GM12878 (cell line): ENCODE measurements around the gene DOK1. TPM values are rescaled to one million over a fixed set of nuclear protein-coding genes. Genes with fewer than 3 reads are reported as not detected.

ENCODE experiments used
- ATAC-seq: fragments of 200-7000 bp; cut with Tn5 transposase; 3 replicates; pipeline ENCODE4 v1.9.1; 2020; ENCODE audit warnings: mild to moderate bottlenecking, moderate library complexity
- BruUV-seq: library from RNA; stranded (reverse); fragments of 400-500 nt; replicated peaks from 2 replicates; lab custom pipeline; 2021; lab: Mats Ljungman, UMichigan
- CTCF ChIA-PET: fragments of 300-600 bp; sonication (Branson Sonifier 250); formaldehyde crosslinking; extraction: SDS; loops from one replicate; lab custom pipeline; 2021; ENCODE audit warnings: inconsistent platforms; lab: Yijun Ruan, JAX
- POLR2A ChIA-PET: fragments of 350-600 bp; formaldehyde crosslinking; extraction: SDS; loops from one replicate; lab custom pipeline; 2021; ENCODE audit warnings: inconsistent platforms; lab: Charles Lee
- RAD21 ChIA-PET: fragments of 300-600 bp; sonication (Branson Sonifier 250); formaldehyde crosslinking; loops from one replicate; lab custom pipeline; 2023; ENCODE audit warnings: antibody characterized with exemption; ENCODE audit not compliant: unreplicated experiment; lab: Charles Lee
- SMC1A ChIA-PET: fragments of 300-600 bp; sonication (Branson Sonifier 250); formaldehyde crosslinking; loops from one replicate; lab custom pipeline; 2023; ENCODE audit not compliant: unreplicated experiment, uncharacterized antibody; lab: Charles Lee
- DNase-seq: peaks from one replicate; pipeline ENCODE4 v3.0.0-alpha.2; 2011; ENCODE audit warnings: low read depth, low spot score
- FAIRE-seq: peaks from 3 replicates; lab custom pipeline; 2011; peaks lifted over from hg19 to GRCh38; lab: Jason Lieb, UNC
- H2AFZ ChIP-seq: 2 replicates; pipeline ENCODE4 v1.6.0; 2011; ENCODE audit warnings: low read depth, low read length, control low read depth; ENCODE audit not compliant: control insufficient read depth
- H3K27ac ChIP-seq: 2 replicates; pipeline ENCODE4 v1.5.1; 2011; ENCODE audit warnings: control low read depth; ENCODE audit not compliant: control insufficient read depth, insufficient read depth
- H3K27me3 ChIP-seq, 2 experiments: replicated peaks in 1 of 2; 2 replicates each; pipeline versions ENCODE4 v1.6.0 to v1.6.1; 2011; ENCODE audit warnings: low read length in 1 of 2; ENCODE audit not compliant: control insufficient read depth in 2 of 2, insufficient read depth in 2 of 2
- H3K36me3 ChIP-seq, 2 experiments: 2 replicates each; pipeline ENCODE4 v1.5.1; 2011; ENCODE audit warnings: low read length in 1 of 2; ENCODE audit not compliant: control insufficient read depth in 2 of 2, insufficient read depth in 2 of 2
- H3K4me1 ChIP-seq: 2 replicates; pipeline ENCODE4 v1.6.1; 2011; ENCODE audit warnings: mild to moderate bottlenecking, low read length, moderate library complexity, mixed read lengths; ENCODE audit not compliant: control insufficient read depth, insufficient read depth
- H3K4me2 ChIP-seq: 2 replicates; pipeline ENCODE4 v1.6.0; 2011; ENCODE audit warnings: control low read depth; ENCODE audit not compliant: control insufficient read depth, insufficient read depth
- H3K4me3 ChIP-seq: fragments of 200-600 bp; sonication (generic); 2 replicates; pipeline ENCODE4 v1.5.1; 2016
- H3K79me2 ChIP-seq: 2 replicates; pipeline ENCODE4 v1.6.0; 2011; ENCODE audit warnings: low read length; ENCODE audit not compliant: control insufficient read depth, insufficient read depth
- H3K9ac ChIP-seq: 2 replicates; pipeline ENCODE4 v1.8.0; 2011; ENCODE audit warnings: low read length, control low read depth, mixed read lengths; ENCODE audit not compliant: control insufficient read depth, insufficient read depth
- H3K9me3 ChIP-seq: replicated peaks from 3 replicates; pipeline ENCODE4 v1.5.1; 2011; ENCODE audit warnings: mild to moderate bottlenecking, low read length; ENCODE audit not compliant: control insufficient read depth, insufficient read depth
- H4K20me1 ChIP-seq: 2 replicates; pipeline ENCODE4 v1.6.0; 2011; ENCODE audit not compliant: control insufficient read depth, insufficient read depth
- CEBPB ChIP-seq, 2 experiments: fragments of 150-350 bp in 1 of 2; IDR thresholded peaks; 2 replicates each; pipeline ENCODE4 v1.6.1; 2012 to 2014; ENCODE audit warnings: low read depth in 2 of 2, low read length in 2 of 2, borderline replicate concordance in 1 of 2, inconsistent platforms in 1 of 2
- DPF2 ChIP-seq: fragments of 450-650 bp; IDR thresholded peaks from 2 replicates; pipeline ENCODE4 v1.6.1; 2017; ENCODE audit warnings: mild to moderate bottlenecking
- GABPA ChIP-seq: IDR thresholded peaks from 2 replicates; pipeline ENCODE4 v1.6.1; 2014; ENCODE audit warnings: antibody characterized with exemption, low read depth, mild to moderate bottlenecking, inconsistent platforms
- HDAC6 ChIP-seq: fragments of 200-600 bp; sonication (generic); IDR thresholded peaks from one replicate; pipeline ENCODE4 v1.8.0; 2017; ENCODE audit warnings: antibody characterized with exemption; ENCODE audit not compliant: unreplicated experiment
- KAT2A ChIP-seq: conservative IDR thresholded peaks from 2 replicates; pipeline ENCODE4 v1.6.1; 2011; ENCODE audit warnings: low read depth, low read length; ENCODE audit not compliant: control insufficient read depth
- KLF5 ChIP-seq: fragments of 450-650 bp; IDR thresholded peaks from 2 replicates; pipeline ENCODE4 v1.6.1; 2014; ENCODE audit warnings: mild to moderate bottlenecking; ENCODE audit not compliant: partially characterized antibody
- MXI1 ChIP-seq: fragments of 150-350 bp; IDR thresholded peaks from 2 replicates; pipeline ENCODE4 v1.6.1; 2011; ENCODE audit warnings: low read depth, mild to moderate bottlenecking, inconsistent platforms, low read length, improper control_type of control experiment
- NFXL1 ChIP-seq: fragments of 450-650 bp; IDR thresholded peaks from 2 replicates; pipeline ENCODE4 v1.6.1; 2017; ENCODE audit warnings: antibody characterized with exemption, mild to moderate bottlenecking, borderline replicate concordance
- POLR2AphosphoS5 ChIP-seq: IDR thresholded peaks from 2 replicates; pipeline ENCODE4 v1.6.1; 2011; ENCODE audit warnings: mild to moderate bottlenecking, low read length, inconsistent platforms
- SIX5 ChIP-seq: IDR thresholded peaks from 2 replicates; pipeline ENCODE4 v1.6.1; 2011; ENCODE audit warnings: mild to moderate bottlenecking, low read depth, low read length, moderate library complexity; ENCODE audit not compliant: severe bottlenecking
- SPI1 ChIP-seq: IDR thresholded peaks from 2 replicates; pipeline ENCODE4 v1.6.1; 2011; ENCODE audit warnings: low read depth, mild to moderate bottlenecking, low read length, moderate library complexity, borderline replicate concordance; ENCODE audit not compliant: insufficient read depth
- SREBF1 ChIP-seq: IDR thresholded peaks from 2 replicates; pipeline ENCODE4 v1.6.1; 2012; ENCODE audit warnings: mild to moderate bottlenecking, low read length
- WGBS: methylation state at CpG from one replicate; pipeline ENCODE4 v1.1.6; 2016; ENCODE audit warnings: low lambda C conversion rate; ENCODE audit not compliant: insufficient replicate concordance, insufficient coverage; ENCODE audit errors: missing lambda C conversion rate; 5-methylcytosine and 5-hydroxymethylcytosine counted together
- in situ Hi-C: fragments of 300-500 bp; cut with MboI; formaldehyde crosslinking; loops from 9 replicates; pipeline ENCODE4 v1.14.3; 2018; ENCODE audit warnings: mixed read lengths
- intact Hi-C: fragments of 100-400 bp; cut with micrococcal nuclease; formaldehyde crosslinking; loops from one replicate; pipeline ENCODE4 v1.14.2; 2022; ENCODE audit not compliant: unreplicated experiment
- polyA plus RNA-seq, 11 experiments: library from polyadenylated mRNA; depleted of rRNA in 4 of 11; unstranded in 6 of 11; stranded (reverse) in 5 of 11; fragments of >200 nt; fragmentation: Nextera tagmentation in 4 of 11; fragmentation: Illumina TruSeq in 1 of 11; extraction: Ambion mirVana in 4 of 11; extraction: Trizol in 1 of 11; gene quantifications; 1 replicate in 1 of 11; 2 replicates in 10 of 11; pipeline versions ENCODE4 v1.2.1 to v1.2.3, GENCODE V29; 2011 to 2016; ENCODE audit warnings: inconsistent platforms in 2 of 11, missing spikeins in 2 of 11, low read depth in 1 of 11
- total RNA-seq, 4 experiments: library from RNA; depleted of rRNA in 3 of 4; stranded (reverse); fragments of >200 nt in 3 of 4; fragmentation: Illumina TruSeq in 1 of 4; extraction: Trizol in 1 of 4; gene quantifications; 2 replicates each; pipeline versions ENCODE4 v1.2.1 to v1.2.3, GENCODE V29; 2013 to 2021
- TF ChIP-seq, protein P1 (sequence below): fragments of 450-650 bp; IDR thresholded peaks from 2 replicates; pipeline ENCODE4 v1.6.1; 2017; ENCODE audit warnings: borderline replicate concordance

The DOK1 gene
- total and polyA plus RNA-seq, 10 of the 15 experiments (the other 5 are each of a cell fraction or from before 2014, with no cell fraction given) = 1.4 to 104 (median 59.7) TPM

GRCh38 chr2:74525717-74526648, 28.5 kb upstream of the DOK1 start, which contains the start of gene DQX1 (continued):
- TF ChIP-seq KLF5 = no peak
- TF ChIP-seq SIX5 = peak; percentile 85
- TF ChIP-seq, protein P1, sequence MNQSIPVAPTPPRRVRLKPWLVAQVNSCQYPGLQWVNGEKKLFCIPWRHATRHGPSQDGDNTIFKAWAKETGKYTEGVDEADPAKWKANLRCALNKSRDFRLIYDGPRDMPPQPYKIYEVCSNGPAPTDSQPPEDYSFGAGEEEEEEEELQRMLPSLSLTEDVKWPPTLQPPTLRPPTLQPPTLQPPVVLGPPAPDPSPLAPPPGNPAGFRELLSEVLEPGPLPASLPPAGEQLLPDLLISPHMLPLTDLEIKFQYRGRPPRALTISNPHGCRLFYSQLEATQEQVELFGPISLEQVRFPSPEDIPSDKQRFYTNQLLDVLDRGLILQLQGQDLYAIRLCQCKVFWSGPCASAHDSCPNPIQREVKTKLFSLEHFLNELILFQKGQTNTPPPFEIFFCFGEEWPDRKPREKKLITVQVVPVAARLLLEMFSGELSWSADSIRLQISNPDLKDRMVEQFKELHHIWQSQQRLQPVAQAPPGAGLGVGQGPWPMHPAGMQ = no peak
- TF ChIP-seq KAT2A = no peak
- TF ChIP-seq, all 136 proteins: peak for 11

GRCh38 chr2:74526649-74527230, 27.8 kb upstream of the DOK1 start:
- no peak for FAIRE-seq
- ChIA-PET SMC1A (interaction anchor here (1.4 to 9.9 kb wide), 4 partner anchors 18 to 60 kb away, joined by 3 to 208 read pairs (median 30); partner anchors contain the start of gene PCGF1), POLR2A (interaction anchor here (0.7 to 2.6 kb wide), 6 partner anchors 18 to 60 kb away, joined by 3 to 10 read pairs (median 4); partner anchors contain the start of gene PCGF1), CTCF (interaction anchor here (1.1 to 10.4 kb wide), 6 partner anchors 19 to 60 kb away, joined by 4 to 226 read pairs (median 51); partner anchors contain the start of genes CCDC142, PCGF1 and TTC31), RAD21 (interaction anchor here (1.1 to 7.5 kb wide), 3 partner anchors 44 to 91 kb away, joined by 3 to 158 read pairs (median 7); partner anchors contain the start of genes CCDC142 and TTC31)
- Histone ChIP-seq H3K9ac (no peak overlapping the region), H3K4me1 (peaks cover 30% of the 10 kb centered on the region), H3K36me3 (peaks cover 12 to 23% of the 10 kb centered on the region in 2 experiments), H3K27me3 (no peaks in the 10 kb centered on the region), H3K4me2 (peak overlapping the region; percentile 46), H3K9me3 (no peaks in the 10 kb centered on the region), H4K20me1 (no peaks in the 10 kb centered on the region), H3K79me2 (peaks cover 46% of the 10 kb centered on the region), H3K4me3 (no peak overlapping the region), H2AFZ (no peak overlapping the region), H3K27ac (no peak overlapping the region)
- ATAC-seq = no peak
- BruUV-seq = no TSS peak
- in situ Hi-C loops (no loop called here), intact Hi-C loops (no loop called here)
- WGBS = 73% methylated on average over 11 of the region's 11 CpGs
- DNase-seq = no peak
- TF ChIP-seq SREBF1 = no peak
- TF ChIP-seq GABPA = no peak
- no peak for TF ChIP-seq SPI1
- no peak for TF ChIP-seq CEBPB (IDR thresholded peaks at IDR 0.05; ENCODE audit: borderline replicate concordance in 1 of 2, low read depth in 2 of 2, low read length in 2 of 2)
- no peak for TF ChIP-seq POLR2AphosphoS5
- no peak for TF ChIP-seq HDAC6
- no peak for TF ChIP-seq NFXL1
- no peak for TF ChIP-seq MXI1
- TF ChIP-seq, protein P1 = no peak
- TF ChIP-seq KLF5 = no peak
- no peak for TF ChIP-seq DPF2
